ENCODE data around the gene EXOC3.

- TF ChIP-seq, protein P1, sequence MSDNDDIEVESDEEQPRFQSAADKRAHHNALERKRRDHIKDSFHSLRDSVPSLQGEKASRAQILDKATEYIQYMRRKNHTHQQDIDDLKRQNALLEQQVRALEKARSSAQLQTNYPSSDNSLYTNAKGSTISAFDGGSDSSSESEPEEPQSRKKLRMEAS (IDR thresholded peaks at IDR 0.05): no peak
- TF ChIP-seq RAD21 (IDR thresholded peaks at IDR 0.05; ENCODE audit: low read depth) (no peak), EZH2 (IDR thresholded peaks at IDR 0.05) (no peak), POLR2A (IDR thresholded peaks at IDR 0.05; ENCODE audit: borderline replicate concordance, extremely low read depth, insufficient read depth, insufficient read length) (no peak), POLR2AphosphoS5 (IDR thresholded peaks at IDR 0.05; ENCODE audit: low read depth, low read length) (no peak), SP1 (IDR thresholded peaks at IDR 0.05; ENCODE audit: low read depth) (no peak), ATF3 (IDR thresholded peaks at IDR 0.05) (no peak), EZH2phosphoT487 (IDR thresholded peaks at IDR 0.05; ENCODE audit: borderline replicate concordance) (no peak)
- TF ChIP-seq, protein P2, sequence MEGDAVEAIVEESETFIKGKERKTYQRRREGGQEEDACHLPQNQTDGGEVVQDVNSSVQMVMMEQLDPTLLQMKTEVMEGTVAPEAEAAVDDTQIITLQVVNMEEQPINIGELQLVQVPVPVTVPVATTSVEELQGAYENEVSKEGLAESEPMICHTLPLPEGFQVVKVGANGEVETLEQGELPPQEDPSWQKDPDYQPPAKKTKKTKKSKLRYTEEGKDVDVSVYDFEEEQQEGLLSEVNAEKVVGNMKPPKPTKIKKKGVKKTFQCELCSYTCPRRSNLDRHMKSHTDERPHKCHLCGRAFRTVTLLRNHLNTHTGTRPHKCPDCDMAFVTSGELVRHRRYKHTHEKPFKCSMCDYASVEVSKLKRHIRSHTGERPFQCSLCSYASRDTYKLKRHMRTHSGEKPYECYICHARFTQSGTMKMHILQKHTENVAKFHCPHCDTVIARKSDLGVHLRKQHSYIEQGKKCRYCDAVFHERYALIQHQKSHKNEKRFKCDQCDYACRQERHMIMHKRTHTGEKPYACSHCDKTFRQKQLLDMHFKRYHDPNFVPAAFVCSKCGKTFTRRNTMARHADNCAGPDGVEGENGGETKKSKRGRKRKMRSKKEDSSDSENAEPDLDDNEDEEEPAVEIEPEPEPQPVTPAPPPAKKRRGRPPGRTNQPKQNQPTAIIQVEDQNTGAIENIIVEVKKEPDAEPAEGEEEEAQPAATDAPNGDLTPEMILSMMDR (IDR thresholded peaks at IDR 0.05 in 2 of 3, conservative IDR thresholded peaks at IDR 0.05 in 1 of 3; ENCODE audit: borderline replicate concordance in 1 of 3, insufficient read depth in 1 of 3, low read depth in 2 of 3, low read length in 2 of 3): no peak
- TF ChIP-seq, protein P3, sequence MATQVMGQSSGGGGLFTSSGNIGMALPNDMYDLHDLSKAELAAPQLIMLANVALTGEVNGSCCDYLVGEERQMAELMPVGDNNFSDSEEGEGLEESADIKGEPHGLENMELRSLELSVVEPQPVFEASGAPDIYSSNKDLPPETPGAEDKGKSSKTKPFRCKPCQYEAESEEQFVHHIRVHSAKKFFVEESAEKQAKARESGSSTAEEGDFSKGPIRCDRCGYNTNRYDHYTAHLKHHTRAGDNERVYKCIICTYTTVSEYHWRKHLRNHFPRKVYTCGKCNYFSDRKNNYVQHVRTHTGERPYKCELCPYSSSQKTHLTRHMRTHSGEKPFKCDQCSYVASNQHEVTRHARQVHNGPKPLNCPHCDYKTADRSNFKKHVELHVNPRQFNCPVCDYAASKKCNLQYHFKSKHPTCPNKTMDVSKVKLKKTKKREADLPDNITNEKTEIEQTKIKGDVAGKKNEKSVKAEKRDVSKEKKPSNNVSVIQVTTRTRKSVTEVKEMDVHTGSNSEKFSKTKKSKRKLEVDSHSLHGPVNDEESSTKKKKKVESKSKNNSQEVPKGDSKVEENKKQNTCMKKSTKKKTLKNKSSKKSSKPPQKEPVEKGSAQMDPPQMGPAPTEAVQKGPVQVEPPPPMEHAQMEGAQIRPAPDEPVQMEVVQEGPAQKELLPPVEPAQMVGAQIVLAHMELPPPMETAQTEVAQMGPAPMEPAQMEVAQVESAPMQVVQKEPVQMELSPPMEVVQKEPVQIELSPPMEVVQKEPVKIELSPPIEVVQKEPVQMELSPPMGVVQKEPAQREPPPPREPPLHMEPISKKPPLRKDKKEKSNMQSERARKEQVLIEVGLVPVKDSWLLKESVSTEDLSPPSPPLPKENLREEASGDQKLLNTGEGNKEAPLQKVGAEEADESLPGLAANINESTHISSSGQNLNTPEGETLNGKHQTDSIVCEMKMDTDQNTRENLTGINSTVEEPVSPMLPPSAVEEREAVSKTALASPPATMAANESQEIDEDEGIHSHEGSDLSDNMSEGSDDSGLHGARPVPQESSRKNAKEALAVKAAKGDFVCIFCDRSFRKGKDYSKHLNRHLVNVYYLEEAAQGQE (IDR thresholded peaks at IDR 0.05; ENCODE audit: low read depth): no peak
Observed at GRCh38 chr5:431711-432050, 11.3 kb upstream of the EXOC3 start.
